HG02623 (cell line): ENCODE data around the gene DNAJB12.
"Not testable (repeated sequence)": the region's sequence is repeated elsewhere in the genome, so short reads cannot be mapped to it uniquely, and the experiment has no call there.

ENCODE experiments used
- ATAC-seq: cut with Tn5 transposase; IDR thresholded peaks from one replicate; pipeline ENCODE4 v1.9.1; 2021; ENCODE audit warnings: moderate library complexity; ENCODE audit not compliant: unreplicated experiment

Gene DNAJB12

GRCh38 chr10:72316748-72317435, 37.8 kb downstream of the DNAJB12 start:
- ATAC-seq: no peak

GRCh38 chr10:72316386-72316700, 38.4 kb downstream of the DNAJB12 start:
- no peak for ATAC-seq

GRCh38 chr10:72315611-72316385, 38.9 kb downstream of the DNAJB12 start:
- ATAC-seq: no peak

GRCh38 chr10:72315054-72315453, 39.7 kb downstream of the DNAJB12 start:
- ATAC-seq: no peak

- no peak for ATAC-seq
Observed at GRCh38 chr10:72314263-72314662, 40.5 kb downstream of the DNAJB12 start.

- ATAC-seq: no peak
Observed at GRCh38 chr10:72312865-72313391, 41.8 kb downstream of the DNAJB12 start.

GRCh38 chr10:72311667-72312066, 43.1 kb downstream of the DNAJB12 start:
- no peak for ATAC-seq

- ATAC-seq: no peak
Observed at GRCh38 chr10:72310636-72311035, 44.1 kb downstream of the DNAJB12 start.

- no peak for ATAC-seq
Observed at GRCh38 chr10:72310241-72310633, 44.5 kb downstream of the DNAJB12 start.

GRCh38 chr10:72309290-72310240, 45.2 kb downstream of the DNAJB12 start:
- no peak for ATAC-seq

GRCh38 chr10:72308320-72308987, 46.3 kb downstream of the DNAJB12 start:
- ATAC-seq: no peak

- not testable (repeated sequence) for ATAC-seq
Observed at GRCh38 chr10:72307711-72308110, 47.0 kb downstream of the DNAJB12 start.

GRCh38 chr10:72306215-72306760, 48.4 kb downstream of the DNAJB12 start:
- no peak for ATAC-seq

GRCh38 chr10:72303424-72304128, 51.1 kb downstream of the DNAJB12 start:
- no peak for ATAC-seq

GRCh38 chr10:72298592-72299519, 55.9 kb downstream of the DNAJB12 start:
- ATAC-seq: no peak

GRCh38 chr10:72297805-72298591, 56.7 kb downstream of the DNAJB12 start:
- ATAC-seq: peak; percentile 62

- peak; percentile 46 for ATAC-seq
Observed at GRCh38 chr10:72297281-72297804, 57.4 kb downstream of the DNAJB12 start.
